Erythroblast (primary cell): ENCODE results near the gene SOX21.

Experiments
- GATA1 ChIP-seq: IDR thresholded peaks from 2 replicates; pipeline ENCODE4 v1.6.1; 2011; ENCODE audit warnings: low read depth, mild to moderate bottlenecking, control low read depth, low read length, moderate library complexity
- POLR2A ChIP-seq: IDR thresholded peaks from 2 replicates; pipeline ENCODE4 v1.6.1; 2011; ENCODE audit warnings: mild to moderate bottlenecking, low read length

DNA sequence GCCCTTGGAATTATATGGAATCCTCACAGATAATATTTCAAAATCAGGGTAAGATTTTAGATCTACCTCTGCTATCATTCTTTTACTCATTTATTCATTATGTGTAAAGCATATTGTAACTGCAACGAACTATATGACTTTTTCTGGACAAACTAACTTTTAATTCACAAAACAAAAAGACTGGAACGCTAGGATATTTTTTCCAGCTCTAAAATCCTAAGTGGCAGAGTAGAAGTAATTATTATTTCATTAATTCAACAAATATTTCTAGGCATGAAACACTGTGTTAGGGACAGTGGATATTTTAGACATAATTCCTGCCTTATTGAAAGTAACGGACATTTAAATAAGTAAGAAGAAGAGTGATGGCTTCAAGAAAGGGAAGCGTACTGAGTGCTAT, 26.9 kb upstream of the SOX21 start:
- TF ChIP-seq POLR2A (no peak), GATA1 (no peak)
